ENCODE results near the gene HRAS.

Gene HRAS

DNA sequence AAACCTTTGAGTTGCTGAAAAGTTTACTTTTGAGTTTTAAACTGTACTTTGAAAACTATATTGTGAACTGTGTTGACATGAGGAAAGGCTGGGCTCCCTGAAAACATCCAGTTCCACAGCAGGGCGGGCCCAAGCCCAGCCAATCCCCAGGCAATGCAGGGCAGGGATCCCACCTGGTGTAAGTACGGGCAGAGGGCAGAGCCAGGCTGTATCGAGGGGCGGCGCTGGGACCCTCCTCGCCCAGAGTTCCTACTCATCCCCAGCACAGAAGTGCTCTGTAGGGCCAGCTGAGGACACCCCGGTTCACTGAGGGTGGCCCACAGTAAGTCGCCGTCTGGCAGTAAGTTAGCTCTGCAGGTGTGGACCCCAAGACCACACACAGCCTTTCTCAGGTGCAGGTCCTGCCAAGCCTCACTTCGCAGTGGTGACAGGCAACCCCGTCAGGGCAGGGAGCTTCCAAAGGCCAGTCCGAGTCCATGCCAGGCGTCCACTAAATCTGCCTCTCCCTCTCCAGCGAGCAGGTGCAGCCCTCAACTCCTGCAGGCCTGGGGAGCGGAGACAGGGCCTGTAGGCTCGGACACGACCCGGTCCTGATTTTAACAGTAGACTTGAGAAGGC lies 31.7 kb upstream of the HRAS start:
- no peak for DNase-seq

DNA sequence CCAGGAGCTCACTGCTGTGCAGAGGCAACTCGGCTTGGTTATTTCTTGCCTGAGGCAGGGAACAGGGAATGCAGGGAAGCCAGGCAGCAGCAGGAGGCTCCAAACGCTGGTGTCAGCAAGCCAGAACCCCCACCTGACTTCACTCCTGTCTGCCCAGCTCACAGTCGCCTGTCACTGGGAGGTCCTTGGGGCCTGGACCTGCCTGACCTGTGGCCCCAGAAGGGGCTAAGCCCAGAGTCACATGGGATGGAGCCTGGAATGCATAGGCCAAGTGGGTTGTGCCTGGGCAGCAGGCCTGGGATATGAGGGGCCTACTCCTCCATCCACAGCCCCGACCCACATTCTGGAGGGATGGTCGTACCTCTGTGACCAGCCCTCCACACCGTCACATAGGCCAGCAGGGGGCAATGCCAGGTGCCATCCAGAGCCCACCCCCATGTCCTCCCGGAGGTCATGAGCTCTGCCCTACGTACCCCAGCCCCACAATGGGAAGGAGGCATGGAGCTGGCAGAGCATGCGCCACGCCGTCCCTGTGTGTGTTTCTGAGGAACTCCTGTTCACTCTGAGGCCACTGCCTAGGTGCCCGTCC lies 30.6 kb upstream of the HRAS start:
- DNase-seq, result no peak

DNA sequence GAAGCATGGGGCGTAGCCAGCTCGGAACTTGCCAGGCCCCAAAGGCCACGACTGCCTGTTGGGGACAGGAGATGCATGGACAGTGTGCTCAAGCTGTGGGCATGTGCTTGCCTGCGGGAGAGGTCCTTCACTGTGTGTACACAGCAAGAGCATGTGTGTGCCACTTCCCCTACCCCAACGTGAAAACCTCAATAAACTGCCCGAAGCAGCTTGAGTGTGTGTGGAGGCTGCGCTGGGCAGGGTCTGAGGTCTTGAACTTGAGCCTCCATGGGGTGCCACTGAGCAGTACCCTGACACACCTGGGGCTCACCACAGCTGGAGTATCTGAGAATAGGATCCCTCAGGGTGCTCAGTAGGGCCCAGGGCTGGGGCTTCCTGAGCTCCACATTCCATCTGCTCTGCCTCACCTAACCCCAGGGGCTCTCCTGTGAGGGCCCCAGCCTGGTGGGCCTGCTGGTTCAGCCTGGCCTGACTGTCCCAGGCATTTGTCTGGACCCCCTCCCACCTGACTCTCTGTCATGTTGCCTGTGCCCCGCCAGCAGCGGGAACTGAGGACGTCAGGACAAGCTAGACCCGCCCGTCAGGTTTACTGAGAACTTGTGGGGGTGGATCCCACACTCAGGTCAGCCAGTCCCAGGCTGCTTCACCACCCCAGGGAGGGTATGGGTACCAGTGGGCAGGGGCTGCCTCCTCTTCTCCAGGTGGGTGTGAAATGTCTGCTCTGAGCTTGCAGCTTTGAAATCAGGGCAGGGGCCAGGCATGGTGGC lies 28.6 kb upstream of the HRAS start:
- no peak for DNase-seq

DNA sequence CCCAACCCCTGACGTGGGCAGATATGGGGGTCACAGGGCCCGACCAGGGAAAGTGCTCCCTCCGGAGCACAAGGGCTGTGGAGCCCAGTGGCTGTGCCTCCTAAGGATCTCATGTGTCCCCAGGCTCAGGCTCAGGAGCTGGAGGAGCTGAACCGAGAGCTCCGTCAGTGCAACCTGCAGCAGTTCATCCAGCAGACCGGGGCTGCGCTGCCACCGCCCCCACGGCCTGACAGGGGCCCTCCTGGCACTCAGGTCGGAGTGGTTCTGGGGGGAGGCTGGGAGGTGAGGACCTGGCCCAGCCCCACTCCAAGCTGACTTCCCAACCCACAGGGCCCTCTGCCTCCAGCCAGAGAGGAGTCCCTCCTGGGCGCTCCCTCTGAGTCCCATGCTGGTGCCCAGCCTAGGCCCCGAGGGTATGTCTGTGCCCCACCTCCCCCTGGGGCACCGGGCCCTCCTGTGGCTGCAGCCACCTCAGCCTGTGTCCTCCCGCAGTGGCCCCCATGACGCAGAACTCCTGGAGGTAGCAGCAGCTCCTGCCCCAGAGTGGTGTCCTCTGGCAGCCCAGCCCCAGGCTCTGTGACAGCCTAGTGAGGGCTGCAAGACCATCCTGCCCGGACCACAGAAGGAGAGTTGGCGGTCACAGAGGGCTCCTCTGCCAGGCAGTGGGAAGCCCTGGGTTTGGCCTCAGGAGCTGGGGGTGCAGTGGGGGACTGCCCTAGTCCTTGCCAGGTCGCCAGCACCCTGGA lies 27.9 kb upstream of the HRAS start:
- no peak for DNase-seq

DNA sequence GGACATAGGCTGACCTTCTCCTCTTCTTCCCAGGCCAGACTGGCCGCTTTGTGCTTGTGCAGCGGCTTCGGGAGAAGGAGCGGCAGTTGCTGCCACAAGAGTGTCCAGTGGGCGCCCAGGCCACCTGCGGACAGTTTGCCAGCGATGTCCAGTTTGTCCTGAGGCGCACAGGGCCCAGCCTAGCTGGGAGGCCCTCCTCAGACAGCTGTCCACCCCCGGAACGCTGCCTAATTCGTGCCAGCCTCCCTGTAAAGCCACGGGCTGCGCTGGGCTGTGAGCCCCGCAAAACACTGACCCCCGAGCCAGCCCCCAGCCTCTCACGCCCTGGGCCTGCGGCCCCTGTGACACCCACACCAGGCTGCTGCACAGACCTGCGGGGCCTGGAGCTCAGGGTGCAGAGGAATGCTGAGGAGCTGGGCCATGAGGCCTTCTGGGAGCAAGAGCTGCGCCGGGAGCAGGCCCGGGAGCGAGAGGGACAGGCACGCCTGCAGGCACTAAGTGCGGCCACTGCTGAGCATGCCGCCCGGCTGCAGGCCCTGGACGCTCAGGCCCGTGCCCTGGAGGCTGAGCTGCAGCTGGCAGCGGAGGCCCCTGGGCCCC lies 26.8 kb upstream of the HRAS start:
- no peak for DNase-seq

DNA sequence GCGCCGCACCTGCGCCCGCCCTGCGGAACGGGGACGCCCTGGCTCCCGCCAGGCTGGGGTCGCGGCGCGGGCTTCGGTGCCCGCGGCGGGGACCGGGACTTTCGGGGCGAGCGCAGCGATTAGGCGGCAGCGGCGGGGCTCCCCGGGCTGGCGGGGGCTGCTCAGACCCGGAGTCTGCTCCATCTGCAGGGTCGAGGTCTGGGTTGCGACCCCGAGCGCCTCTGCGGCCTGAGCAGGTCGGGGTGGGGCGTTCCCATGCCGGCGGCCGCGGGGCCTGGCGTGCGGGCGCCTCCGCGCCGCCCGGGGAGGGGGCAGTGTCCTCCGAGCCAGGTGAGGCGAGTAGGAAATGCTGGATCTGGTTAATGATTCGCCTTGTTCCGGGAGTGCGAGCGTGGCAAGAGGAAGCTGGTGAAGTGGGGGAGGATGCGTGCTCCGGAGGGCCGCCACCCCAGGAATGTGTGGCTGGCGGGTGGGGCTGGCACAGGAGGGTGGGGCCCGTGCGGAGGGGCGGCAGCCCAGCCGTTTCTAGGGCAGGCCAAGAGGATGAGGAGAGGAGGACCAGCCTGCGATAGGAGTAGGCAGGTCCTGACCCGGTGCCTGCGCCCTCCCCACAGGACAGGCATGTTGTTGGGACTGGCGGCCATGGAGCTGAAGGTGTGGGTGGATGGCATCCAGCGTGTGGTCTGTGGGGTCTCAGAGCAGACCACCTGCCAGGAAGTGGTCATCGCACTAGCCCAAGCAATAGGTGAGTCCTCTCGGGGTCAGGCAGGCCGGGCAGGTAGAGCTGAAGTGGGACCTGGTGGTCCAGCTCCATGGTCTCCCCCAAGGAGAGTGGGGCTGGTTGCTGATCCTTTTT lies 26.0 kb upstream of the HRAS start:
- no peak for DNase-seq

DNA sequence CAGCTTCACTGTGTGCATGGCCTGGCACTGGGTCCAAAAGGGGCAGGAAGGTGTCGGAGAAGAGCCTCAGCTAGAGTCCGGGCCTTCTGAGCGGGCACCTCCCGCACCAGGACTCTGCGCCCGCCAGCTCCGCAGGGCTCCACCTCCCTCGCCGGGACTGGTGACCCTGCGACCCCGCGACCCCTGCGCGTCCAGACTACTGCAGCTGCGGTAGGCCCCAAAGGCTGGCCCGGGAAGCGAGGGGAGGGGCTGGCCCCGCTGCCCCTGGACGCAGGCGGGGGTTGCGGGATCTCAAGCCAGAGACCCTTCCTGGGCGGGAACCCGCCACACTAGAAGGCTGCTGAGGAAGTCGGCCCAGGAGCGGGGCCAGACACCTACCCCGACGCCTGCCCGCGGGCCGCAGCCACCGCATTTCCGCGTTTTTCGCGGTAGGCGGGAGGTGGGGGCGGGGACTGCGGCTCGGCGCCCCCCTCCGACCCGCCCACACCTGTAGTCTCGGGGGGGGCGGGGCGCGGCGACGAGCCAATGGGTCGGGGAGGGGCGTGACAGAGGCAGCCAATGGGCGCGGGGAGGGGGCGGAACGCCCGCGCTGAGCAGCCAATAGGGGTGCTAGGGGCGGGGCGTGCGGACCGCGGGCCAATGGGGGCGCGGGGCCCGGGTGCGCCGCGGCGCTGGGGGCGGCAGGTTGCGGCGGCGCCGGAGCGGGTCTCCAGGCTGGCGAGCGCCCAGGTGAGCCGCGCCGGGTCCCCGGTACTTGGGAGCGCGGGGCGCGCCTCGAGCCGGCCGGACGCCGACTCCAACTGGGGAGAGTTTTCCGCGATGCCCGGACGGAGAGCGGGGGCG lies 25.1 kb upstream of the HRAS start, which contains the start of the genes LMNTD2 and RASSF7:
Gene LMNTD2 (minus strand): TSS at position 434 of the 843 bp plus-strand sequence. CDS start 22 bp downstream, at position 412.
Gene RASSF7 (plus strand): TSS at position 666 of the 843 bp plus-strand sequence. CDS start 799 bp downstream, outside the sequence.
- DNase-seq, result peak; percentile 43

DNA sequence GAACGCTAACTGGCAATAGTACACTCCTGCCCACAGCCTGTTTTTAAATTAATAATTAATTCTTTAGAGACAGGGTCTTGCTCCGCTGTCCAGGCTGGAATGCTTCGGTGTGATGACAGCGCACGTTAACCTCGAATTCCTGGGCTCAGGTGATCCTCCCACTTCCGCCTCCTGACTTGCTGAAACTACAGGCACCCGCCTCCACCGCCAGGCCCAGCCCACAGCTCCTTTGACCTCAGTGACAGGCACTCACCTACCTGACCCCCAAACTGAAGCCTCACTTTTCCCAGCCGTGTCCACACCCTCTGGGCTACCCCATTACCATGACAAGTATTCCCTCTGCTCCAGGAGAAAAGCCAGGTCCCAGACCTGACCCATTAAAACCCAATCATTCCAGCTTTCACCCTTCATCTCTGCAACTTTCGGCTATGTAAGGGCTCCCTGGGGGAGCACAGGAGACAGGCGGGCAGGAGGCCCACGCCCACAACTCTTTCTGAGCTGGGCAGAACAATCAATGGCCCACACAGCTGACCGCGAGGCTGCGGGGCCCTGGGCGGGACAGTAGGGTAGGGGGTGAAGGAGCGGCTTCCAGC lies 24.4 kb upstream of the HRAS start:
- DNase-seq, result no peak

DNA sequence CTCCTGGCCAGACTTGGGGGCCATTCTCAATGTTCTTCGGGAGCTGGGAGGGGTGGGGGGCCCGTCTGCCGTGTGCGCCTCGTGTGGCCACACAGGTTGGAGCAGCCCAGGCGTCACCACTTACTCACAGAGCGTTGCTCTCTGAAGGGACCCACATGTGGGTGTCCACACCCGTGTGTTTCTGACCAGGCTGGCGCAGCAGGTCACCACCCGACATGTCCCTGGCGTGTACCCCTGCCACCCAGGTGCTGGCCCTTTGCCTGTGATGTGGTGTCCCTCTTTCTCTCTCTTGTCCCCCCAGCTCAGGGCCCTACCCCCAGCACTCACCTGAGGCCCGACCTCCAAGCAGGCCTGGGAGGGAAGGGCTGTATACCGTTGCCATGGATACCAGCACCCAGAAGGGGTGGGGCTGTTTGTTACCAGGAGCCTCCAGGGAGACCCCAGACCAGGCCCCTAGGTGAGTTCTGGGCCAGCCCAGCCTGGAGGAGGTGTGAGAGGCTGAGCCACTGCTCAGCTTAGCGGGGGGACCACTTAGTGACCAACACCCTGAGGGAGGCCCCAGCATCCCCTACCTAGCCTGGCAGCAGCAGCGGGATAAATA lies 23.7 kb upstream of the HRAS start:
- DNase-seq, result no peak

DNA sequence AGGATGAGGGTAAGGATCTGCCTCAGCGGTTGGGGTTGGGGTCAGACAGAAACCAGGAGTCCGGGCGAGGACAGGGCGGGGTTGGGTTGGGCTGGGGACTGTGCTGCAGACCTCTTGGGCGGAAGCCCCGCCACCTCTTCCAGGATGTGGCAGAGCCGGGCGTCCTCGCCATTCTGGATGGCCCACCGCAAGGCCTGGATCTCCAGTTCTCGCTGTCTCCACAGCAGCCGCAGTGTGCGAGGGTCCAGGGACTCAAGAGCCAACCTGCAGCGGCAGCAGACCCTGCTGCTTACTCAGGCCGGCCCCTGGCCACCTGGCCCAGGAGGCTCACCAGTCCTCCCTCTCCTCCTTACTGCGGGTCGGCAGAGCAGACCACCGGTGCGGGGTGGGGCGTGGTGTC lies 23.1 kb upstream of the HRAS start:
- no peak for DNase-seq

DNA sequence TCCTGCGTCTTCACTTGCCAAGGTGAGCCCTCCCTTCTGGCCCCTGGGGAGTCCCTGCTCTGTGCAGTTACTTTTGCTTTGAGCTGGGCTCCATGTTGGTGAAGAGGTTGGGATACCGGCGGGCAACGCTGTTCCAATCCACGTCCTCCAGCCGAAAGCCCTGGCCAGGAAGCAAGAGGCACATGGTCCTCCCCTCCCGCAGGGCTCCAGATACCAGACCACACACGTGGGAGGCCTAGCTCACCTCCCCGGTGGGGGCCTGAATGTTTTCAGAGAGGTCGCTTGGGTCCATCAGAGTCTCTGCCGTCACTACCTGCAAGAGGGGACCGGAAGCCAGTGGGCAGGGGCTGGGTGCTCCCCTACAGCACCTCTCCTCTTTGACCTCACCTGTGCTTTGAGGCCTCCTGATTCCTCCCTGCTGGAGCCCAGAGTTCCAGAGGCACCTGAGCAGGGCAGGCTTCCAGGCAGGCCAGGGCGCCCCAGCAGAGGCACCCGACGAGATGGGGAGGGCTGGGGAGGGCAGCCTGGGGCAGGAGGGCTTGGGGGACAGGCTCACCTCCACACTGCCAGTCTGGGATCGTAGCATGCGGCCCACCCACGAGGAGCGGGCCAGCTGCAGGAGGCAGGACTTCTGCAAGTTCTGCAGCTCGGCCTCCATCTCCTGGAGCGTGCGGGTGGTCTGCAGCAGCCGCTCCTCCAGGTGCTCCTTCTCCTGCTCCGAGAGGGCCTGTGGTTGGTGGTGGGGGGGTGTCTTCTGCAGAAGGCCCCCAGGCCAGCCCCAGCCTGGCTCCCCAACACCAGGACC lies 22.2 kb upstream of the HRAS start:
- DNase-seq, result no peak

DNA sequence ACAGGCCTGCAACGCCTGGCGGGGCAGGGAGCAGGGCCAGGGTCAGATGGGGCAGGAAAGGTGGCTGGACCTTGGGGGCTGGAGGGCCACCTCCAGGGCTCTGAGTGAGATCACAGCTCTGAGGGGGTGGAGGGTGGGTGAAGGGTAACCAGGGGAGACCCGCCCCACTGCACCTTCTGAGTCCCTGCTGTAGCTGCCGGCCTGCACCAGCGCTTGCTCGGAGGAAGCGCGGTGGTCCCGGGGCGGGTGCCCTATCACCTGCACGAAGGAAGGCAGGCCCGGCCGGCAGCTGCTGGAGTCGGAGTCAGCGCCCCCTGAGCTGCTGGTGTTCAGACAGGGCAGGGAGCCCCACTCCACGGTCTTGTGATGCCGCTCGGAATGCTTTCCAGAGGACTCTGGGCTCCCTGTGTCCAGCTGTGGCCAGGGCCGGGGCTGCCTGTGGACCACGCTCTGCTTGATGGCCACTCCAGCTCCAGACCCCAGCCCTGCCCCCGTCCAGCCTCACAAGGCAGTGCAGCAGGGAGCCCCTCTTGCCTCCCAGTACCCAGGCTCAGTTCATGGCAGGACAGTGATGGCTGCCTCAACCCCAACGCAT lies 21.4 kb upstream of the HRAS start:
- DNase-seq, result no peak

DNA sequence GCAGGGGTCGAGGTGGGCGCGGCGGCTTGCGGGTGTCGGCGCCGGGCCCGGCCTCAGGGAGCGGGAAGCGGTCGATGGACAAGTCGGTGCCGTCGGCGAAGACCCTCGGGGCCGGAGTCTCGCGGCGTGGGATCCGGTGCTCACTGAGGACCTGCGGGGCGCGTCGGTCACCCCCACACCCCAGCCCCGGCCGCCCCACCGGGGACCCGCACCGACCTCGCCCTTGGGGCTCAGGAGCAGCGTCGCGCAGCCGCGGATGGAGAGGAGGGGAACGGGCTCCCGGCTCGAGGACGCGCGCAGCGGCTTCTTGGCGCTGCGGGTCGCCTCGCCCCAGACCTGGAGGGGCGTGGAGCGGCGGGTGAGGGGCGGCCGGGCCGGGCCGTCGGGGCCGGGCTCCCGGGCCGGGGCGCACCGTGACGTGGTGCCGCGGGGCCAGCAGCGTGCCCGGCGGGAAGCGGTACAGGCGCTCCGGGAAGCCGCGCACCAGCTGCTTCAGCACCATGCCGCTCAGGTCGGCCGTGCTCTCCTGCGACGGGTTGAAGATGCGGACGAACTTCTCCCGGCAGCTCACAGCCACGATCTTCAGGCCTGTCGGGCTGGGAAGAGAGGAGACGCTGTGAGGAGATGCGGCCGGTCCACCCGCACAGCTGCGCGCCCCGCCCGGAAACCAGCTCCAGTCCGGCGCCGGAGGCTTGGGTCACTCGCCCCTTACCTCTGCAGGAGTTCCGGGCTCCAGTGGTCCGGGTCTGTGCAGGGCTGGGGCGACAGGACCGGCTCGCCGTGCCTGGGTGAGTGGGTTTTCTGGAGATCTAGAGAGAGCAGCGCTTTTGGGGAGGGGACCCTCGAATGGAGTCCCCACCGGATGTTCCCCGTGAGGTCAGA lies 20.6 kb upstream of the HRAS start:
- no peak for DNase-seq

DNA sequence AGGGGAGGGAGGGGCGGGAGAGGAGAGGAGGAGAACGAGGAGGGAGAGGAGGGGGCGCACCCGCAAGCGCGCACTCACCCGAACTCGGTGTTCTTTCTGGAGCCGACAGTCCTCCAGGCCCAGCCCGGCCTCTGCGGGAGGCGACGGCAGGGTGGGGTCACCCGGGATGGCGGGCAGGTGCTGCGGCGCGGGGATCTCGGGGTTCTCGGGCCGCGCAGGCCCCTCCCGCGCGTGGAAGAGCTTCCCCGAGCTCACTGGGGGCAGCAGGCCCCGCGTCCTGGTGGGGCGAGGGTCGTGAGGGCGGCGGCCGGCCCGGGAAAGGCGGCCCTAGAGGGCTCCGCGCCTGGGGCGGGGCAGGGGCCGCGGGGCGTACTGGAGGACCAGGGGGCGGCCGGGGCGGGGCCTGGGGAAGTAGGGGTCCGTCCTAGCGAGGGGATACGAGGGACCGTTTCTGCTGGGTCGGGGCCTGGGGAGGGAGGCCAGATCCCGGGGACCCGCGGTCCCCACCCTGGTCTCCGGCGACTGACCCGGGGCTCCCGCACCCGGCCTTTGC lies 19.9 kb upstream of the HRAS start:
- no peak for DNase-seq

DNA sequence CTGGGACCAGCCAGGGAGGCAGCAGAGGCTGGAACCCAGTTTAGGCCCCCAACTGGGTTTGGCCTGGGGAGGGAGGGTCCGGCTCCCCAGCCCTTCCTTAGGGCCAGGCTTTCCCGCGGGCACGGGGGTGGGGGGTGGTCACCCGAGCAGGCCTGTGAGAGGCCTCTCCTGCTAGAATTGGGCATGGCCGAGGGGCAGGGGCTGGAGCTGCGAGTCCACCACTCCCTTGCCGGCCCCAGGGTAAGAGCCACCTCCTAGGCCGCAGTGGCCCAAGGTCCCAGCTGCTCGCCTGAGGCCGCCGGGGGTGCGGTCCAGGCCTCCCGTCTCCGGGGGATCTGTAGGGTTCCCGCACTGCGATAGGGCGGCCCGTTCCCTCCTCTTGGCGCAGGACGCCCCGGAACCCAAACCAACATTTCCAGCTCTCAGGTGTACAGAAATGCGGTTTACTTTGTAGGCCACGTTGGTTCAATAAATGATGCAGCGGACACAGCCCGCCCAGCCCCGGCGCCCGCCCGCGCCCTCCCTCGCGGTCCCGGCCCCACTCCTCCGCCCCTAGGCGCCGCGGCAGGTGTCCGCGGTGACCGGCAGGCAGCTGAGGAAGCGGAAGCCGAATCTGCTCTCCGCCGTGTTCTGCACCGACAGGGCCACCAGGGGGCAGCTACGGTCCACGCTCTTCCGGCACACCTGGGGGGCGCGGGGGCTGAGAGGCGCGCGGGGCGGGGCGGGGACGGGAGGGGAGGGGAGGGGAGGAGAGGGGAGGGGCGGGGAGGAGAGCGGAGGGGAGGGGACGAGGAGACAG lies 19.3 kb upstream of the HRAS start:
- DNase-seq, result no peak

DNA sequence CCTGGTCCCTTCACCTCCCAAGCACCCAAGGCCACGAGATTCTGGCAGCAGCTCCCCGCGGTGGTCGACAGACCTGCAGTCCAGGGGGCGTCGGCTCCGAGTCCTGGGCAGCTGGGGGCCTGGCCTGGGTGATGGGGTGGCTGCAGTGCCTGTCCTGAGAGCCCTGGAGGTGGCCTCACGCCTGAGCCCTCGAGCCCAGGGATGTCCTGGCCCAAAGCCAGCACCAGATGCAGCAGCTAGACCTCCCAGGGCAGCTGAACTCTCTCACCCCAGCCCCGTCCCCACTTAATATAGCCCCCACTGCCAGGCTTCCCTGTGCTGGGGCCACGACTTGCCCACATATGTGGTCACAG lies 18.6 kb upstream of the HRAS start:
- DNase-seq, result no peak

Data from GOT3 (cell line).